Stimulated activated CD4-positive, alpha-beta T cell treated with anti-CD3 and anti-CD28 coated beads, Interleukin-15, amount 100 ng/mL, for 1 hour (primary cell): Measurements from ENCODE around the gene CEACAM16.
A peak's percentile ranks its signal among the peaks of the same experiment; 100 is the strongest.
"Not testable (repeated sequence)": the region's sequence is repeated elsewhere in the genome, so short reads cannot be mapped to it uniquely, and the experiment has no call there.

Experiments used
- DNase-seq, 2 donors: peaks; one replicate each; pipeline ENCODE4 v3.0.0-alpha.2; 2020; ENCODE audit warnings: low read depth in 1 of 2, low spot score in 1 of 2

CEACAM16 gene

GRCh38 chr19:44675521-44675920 lies 23.4 kb upstream of the CEACAM16 start:
- DNase-seq: no peak

GRCh38 chr19:44677019-44677811 lies 21.7 kb upstream of the CEACAM16 start:
- DNase-seq: no peak

- DNase-seq: no peak
Measured at GRCh38 chr19:44680536-44680935, 18.4 kb upstream of the CEACAM16 start.

GRCh38 chr19:44681992-44682790 lies 16.8 kb upstream of the CEACAM16 start:
- DNase-seq: no peak

GRCh38 chr19:44682807-44683206 lies 16.1 kb upstream of the CEACAM16 start:
- DNase-seq: no peak

- DNase-seq: no peak
Measured at GRCh38 chr19:44683434-44684210, 15.3 kb upstream of the CEACAM16 start.

GRCh38 chr19:44684396-44684795 lies 14.6 kb upstream of the CEACAM16 start:
- not testable (repeated sequence) for DNase-seq

GRCh38 chr19:44684892-44685863 lies 13.8 kb upstream of the CEACAM16 start:
- DNase-seq: no peak

- DNase-seq: no peak
Measured at GRCh38 chr19:44685877-44686276, 13.1 kb upstream of the CEACAM16 start.

GRCh38 chr19:44686896-44687295 lies 12.1 kb upstream of the CEACAM16 start:
- no peak for DNase-seq

- DNase-seq: no peak
Measured at GRCh38 chr19:44687888-44688287, 11.1 kb upstream of the CEACAM16 start.

GRCh38 chr19:44689290-44690130 lies 9.4 kb upstream of the CEACAM16 start:
- DNase-seq: peak; percentile 48 to 74

- DNase-seq: no peak
Measured at GRCh38 chr19:44690131-44690440, 8.9 kb upstream of the CEACAM16 start.

GRCh38 chr19:44692379-44692721 lies 6.6 kb upstream of the CEACAM16 start:
- no peak for DNase-seq

GRCh38 chr19:44694184-44694579 lies 4.8 kb upstream of the CEACAM16 start:
- DNase-seq: no peak

- DNase-seq: no peak
Measured at GRCh38 chr19:44696939-44697669, 1.8 kb upstream of the CEACAM16 start.

- DNase-seq: no peak
Measured at GRCh38 chr19:44697670-44698034, 1.3 kb upstream of the CEACAM16 start.

- no peak for DNase-seq
Measured at GRCh38 chr19:44700547-44700946, 1.6 kb downstream of the CEACAM16 start.

GRCh38 chr19:44701228-44701627 lies 2.3 kb downstream of the CEACAM16 start:
- DNase-seq: no peak
